Ascending aorta (tissue), 2 donors: Measurements from ENCODE around the gene DAPK3. TPM values are rescaled to one million over a fixed set of nuclear protein-coding genes. Genes with fewer than 3 reads are reported as not detected.

Experiments
- DNase-seq, 2 donors: peaks; one replicate each; pipeline ENCODE4 v3.0.0-alpha.2; 2019; ENCODE audit warnings: low spot score in 2 of 2
- H3K27ac ChIP-seq, 2 donors: fragments of 200-600 bp; sonication (generic); one replicate each; pipeline ENCODE4 v1.5.1; 2016 to 2017; ENCODE audit warnings: mild to moderate bottlenecking in 1 of 2
- H3K27me3 ChIP-seq: fragments of 200-600 bp; sonication (generic); one replicate; pipeline ENCODE4 v1.5.1; 2017
- H3K36me3 ChIP-seq, 2 donors: fragments of 200-600 bp; sonication (generic); one replicate each; pipeline ENCODE4 v1.5.1; 2016
- H3K4me1 ChIP-seq, 2 donors: fragments of 200-600 bp; sonication (generic); one replicate each; pipeline ENCODE4 v1.5.1; 2016 to 2017; ENCODE audit warnings: mild to moderate bottlenecking in 1 of 2
- H3K4me3 ChIP-seq, 2 donors: fragments of 200-600 bp; sonication (generic); one replicate each; pipeline ENCODE4 v1.5.1; 2016 to 2017; ENCODE audit warnings: mild to moderate bottlenecking in 1 of 2
- H3K9me3 ChIP-seq, 2 donors: fragments of 200-600 bp; sonication (generic); one replicate each; pipeline ENCODE4 v1.5.1; 2016
- intact Hi-C: fragments of 100-400 bp; cut with DNase I; formaldehyde crosslinking; loops from one replicate; pipeline ENCODE4 v1.15.1; 2023
- total RNA-seq: library from RNA; depleted of rRNA; stranded (reverse); fragments of >200 nt; gene quantifications from one replicate; pipeline ENCODE4 v1.1.0, GENCODE V29; 2016
- TF ChIP-seq, protein P1 (sequence below), 3 experiments: fragments of 200-600 bp in 2 of 3; fragments of 450-650 bp in 1 of 3; sonication (generic) in 2 of 3; IDR thresholded peaks; one replicate each; pipeline ENCODE4 v1.5.1; 2016 to 2019; ENCODE audit warnings: antibody characterized with exemption in 3 of 3, mild to moderate bottlenecking in 1 of 3, moderate library complexity in 1 of 3

The DAPK3 gene
- total RNA-seq, 1 donor from 2014 or later = 135 TPM

DNA sequence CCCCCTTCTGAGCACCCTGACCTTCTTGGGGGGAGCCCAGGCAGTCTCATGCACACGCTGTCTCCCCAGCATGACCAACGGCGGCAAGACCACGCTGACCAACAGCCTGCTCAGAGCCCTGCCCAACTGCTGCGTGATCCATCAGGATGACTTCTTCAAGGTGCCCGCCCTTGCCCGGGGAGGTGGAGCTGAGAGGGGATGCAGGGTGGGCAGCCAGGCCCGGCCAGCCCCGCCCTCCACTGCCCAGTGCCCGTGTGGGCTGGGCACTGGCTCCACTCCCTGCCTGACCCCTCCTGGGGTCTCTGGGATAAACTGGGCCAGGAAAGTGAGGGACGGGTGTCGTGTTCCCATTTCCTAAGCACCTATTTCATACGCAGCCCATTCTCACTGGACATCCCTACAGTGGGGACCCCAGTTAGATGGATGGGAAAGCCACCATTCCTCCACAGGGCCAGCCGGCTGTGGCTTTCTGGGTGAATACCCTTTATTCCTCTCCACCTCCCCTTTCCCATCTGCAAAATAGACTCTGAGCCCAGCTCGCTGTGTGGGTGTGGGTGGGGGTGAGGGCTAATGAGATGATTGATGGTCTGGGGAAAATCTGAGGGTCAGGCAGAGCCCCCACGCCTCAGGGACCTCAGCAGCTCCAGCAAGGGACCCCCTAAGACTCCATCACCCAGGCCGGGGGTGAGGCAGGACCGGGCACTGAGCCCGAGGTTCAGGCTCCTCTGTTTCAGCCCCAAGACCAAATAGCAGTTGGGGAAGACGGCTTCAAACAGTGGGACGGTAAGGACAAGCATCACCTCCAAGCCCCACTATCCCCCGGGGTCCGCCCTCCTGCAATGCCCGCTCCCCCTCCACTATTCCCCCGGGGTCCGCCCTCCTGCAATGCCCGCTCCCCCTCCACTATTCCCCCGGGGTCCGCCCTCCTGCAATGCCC, 34.1 kb downstream of the DAPK3 start:
- Histone ChIP-seq H3K27ac (no peak overlapping the region), H3K4me1 (peaks cover 4 to 5% of the 10 kb centered on the region in 2 donors), H3K27me3 (no peaks in the 10 kb centered on the region), H3K36me3 (no peaks in the 10 kb centered on the region), H3K9me3 (no peaks in the 10 kb centered on the region), H3K4me3 (no peak overlapping the region)
- intact Hi-C loops = no loop called here
- DNase-seq = no peak
- TF ChIP-seq, protein P1, sequence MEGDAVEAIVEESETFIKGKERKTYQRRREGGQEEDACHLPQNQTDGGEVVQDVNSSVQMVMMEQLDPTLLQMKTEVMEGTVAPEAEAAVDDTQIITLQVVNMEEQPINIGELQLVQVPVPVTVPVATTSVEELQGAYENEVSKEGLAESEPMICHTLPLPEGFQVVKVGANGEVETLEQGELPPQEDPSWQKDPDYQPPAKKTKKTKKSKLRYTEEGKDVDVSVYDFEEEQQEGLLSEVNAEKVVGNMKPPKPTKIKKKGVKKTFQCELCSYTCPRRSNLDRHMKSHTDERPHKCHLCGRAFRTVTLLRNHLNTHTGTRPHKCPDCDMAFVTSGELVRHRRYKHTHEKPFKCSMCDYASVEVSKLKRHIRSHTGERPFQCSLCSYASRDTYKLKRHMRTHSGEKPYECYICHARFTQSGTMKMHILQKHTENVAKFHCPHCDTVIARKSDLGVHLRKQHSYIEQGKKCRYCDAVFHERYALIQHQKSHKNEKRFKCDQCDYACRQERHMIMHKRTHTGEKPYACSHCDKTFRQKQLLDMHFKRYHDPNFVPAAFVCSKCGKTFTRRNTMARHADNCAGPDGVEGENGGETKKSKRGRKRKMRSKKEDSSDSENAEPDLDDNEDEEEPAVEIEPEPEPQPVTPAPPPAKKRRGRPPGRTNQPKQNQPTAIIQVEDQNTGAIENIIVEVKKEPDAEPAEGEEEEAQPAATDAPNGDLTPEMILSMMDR (IDR thresholded peaks at IDR 0.05) = no peak

DNA sequence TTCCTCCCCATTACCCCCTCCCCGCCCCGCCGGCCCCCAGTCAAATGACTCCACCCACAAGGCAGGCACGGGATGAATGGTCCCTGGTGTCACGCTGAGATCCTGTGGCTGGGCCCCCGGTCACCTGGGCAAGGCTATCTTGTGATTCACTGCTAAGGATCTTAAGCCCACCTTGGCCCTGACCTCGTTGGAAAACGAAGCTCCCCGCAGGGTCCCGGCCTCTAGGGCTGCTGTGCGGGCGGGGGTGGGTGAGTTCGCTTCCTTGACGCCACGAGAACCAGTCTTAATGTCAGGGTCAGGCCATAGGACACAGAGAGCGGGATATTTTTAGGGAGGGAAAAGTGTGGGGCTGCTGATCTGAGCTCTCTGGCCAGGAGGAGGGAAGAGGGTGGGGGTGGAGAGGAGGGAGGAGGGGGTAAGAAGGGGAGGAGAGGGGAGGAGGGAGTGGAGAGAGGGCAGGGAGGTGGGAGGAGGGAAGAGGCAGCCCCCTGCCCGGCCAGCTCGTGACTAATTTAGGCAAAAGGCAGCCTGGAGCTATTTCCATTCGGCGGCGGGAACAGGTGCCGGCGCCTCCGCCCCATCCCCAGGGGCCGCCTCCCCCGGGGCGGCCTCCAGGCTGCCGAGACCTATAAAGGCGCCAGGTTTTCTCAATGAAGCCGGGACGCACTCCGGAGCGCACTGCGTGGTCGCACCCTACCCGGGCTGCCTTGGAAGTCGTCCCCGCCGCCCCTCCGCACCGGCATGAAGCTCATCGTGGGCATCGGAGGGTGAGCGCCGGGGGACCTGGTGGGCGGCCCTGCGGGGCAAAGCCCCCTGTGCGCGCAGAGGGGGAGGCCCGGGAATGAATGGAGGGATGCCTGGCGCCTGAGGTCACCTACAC, 37.7 kb downstream of the DAPK3 start, which contains the start of gene NMRK2:
Gene NMRK2, plus strand, starts transcription at position 139 of the 880 bp plus-strand sequence. Its CDS starts 603 bp downstream, at position 742.
- no peak within 1 kb of the TSS for H3K27ac ChIP-seq
- intact Hi-C loops = no loop called here
- TF ChIP-seq, protein P1 (IDR thresholded peaks at IDR 0.05) = no peak
- no peaks in the 10 kb centered on the region for H3K9me3 ChIP-seq
- H3K27me3 ChIP-seq = no peaks in the 10 kb centered on the region
- peak within 1 kb of the TSS in 1 of 2 donors; percentile 9 for H3K4me3 ChIP-seq
- DNase-seq = no peak
- H3K4me1 ChIP-seq = peaks cover 4 to 5% of the 10 kb centered on the region in 2 donors
- H3K36me3 ChIP-seq = no peaks in the 10 kb centered on the region

GRCh38 chr19:3931041-3931440, 39.9 kb downstream of the DAPK3 start:
- TF ChIP-seq, protein P1 (IDR thresholded peaks at IDR 0.05) = no peak
- H3K36me3 ChIP-seq = no peaks in the 10 kb centered on the region
- no peak for DNase-seq
- no peak overlapping the region for H3K4me3 ChIP-seq
- no peaks in the 10 kb centered on the region for H3K9me3 ChIP-seq
- intact Hi-C loops = no loop called here
- no peaks in the 10 kb centered on the region for H3K27me3 ChIP-seq
- no peak overlapping the region for H3K27ac ChIP-seq
- peaks cover 4 to 5% of the 10 kb centered on the region in 2 donors for H3K4me1 ChIP-seq

DNA sequence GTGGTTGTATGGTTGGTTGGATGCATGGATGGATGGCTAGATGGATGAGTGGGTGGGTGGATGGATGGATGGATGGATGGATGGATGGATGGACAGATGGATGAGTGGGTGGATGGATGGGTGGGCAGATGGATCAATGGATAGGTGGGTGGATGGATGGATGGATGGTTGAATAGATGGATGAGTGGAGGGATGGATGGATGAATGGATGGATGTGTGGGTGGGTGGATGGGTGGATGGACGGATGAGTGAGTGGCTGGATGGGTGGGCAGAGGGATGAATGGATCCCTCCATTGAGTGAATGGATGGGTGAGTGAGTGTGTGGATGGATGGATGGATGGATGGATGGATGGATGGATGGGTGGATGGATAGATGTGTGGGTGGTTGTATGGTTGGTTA, 47.0 kb downstream of the DAPK3 start:
- Histone ChIP-seq H3K4me3 (no peak overlapping the region), H3K4me1 (no peaks in the 10 kb centered on the region), H3K27ac (no peak overlapping the region), H3K27me3 (no peaks in the 10 kb centered on the region), H3K36me3 (no peaks in the 10 kb centered on the region), H3K9me3 (peaks cover 0 to 11% of the 10 kb centered on the region in 2 donors)
- TF ChIP-seq, protein P1 (IDR thresholded peaks at IDR 0.05) = no peak
- no peak for DNase-seq
- intact Hi-C loops = no loop called here

DNA sequence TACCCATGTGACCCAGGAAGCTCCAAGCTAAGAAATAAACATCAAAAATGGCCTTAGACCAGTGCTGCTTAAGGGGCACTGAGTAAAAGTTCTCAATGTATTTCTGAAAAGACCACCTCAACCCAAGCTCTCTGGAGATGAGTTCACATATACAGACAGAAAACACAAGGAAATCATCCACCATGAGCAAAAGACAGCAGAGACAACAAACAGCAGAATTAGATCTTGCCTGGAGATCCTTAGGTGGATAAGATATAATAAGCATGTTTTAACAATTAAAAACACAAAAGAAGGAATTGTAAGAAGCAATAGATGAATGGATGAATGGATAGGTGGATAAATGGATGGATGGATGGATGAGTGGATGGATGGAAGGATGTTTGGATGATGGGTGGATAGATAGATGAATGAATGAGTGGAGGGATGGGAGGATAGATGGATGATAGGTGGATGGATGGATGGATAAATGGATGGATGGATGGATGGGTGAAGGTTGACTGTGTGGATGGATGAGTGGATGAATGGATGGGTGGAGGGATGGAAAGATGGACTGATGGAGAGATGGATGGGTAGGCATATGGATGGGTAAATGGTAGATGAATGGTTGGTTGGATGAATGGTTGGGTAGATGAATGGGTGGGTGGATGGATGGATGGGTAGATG, 47.7 kb downstream of the DAPK3 start:
- Histone ChIP-seq H3K4me3 (no peak overlapping the region), H3K36me3 (no peaks in the 10 kb centered on the region), H3K27ac (no peak overlapping the region), H3K9me3 (peaks cover 0 to 11% of the 10 kb centered on the region in 2 donors), H3K4me1 (no peaks in the 10 kb centered on the region), H3K27me3 (no peaks in the 10 kb centered on the region)
- TF ChIP-seq, protein P1 (IDR thresholded peaks at IDR 0.05) = no peak
- DNase-seq = no peak
- intact Hi-C loops = no loop called here
